Activated CD4-positive, alpha-beta T cell treated with anti-CD3 and anti-CD28 coated beads for 1 hour (primary cell): ENCODE measurements around the gene SHC4.
"Not testable (repeated sequence)": the region's sequence is repeated elsewhere in the genome, so short reads cannot be mapped to it uniquely, and the experiment has no call there.

Experiments
- DNase-seq: peaks from one replicate; pipeline ENCODE4 v3.0.0-alpha.2; 2020

The SHC4 gene

GRCh38 chr15:48916721-48917120 is 47.0 kb downstream of the SHC4 start:
- DNase-seq, result no peak

GRCh38 chr15:48915861-48916260 is 47.9 kb downstream of the SHC4 start:
- no peak for DNase-seq

GRCh38 chr15:48914717-48915116 is 49.0 kb downstream of the SHC4 start:
- DNase-seq, result no peak

- no peak for DNase-seq
These were observed 50.6 kb downstream of the SHC4 start for GRCh38 chr15:48913141-48913540.

- DNase-seq, result not testable (repeated sequence)
These were observed 53.2 kb downstream of the SHC4 start for GRCh38 chr15:48910554-48910953.

GRCh38 chr15:48909313-48909712 is 54.4 kb downstream of the SHC4 start:
- DNase-seq, result not testable (repeated sequence)

- no peak for DNase-seq
These were observed 57.9 kb downstream of the SHC4 start for GRCh38 chr15:48905847-48906246.

- no peak for DNase-seq
These were observed 58.5 kb downstream of the SHC4 start for GRCh38 chr15:48905216-48905615.

- no peak for DNase-seq
These were observed 59.0 kb downstream of the SHC4 start for GRCh38 chr15:48904758-48905157.

GRCh38 chr15:48899793-48900192 is 63.9 kb downstream of the SHC4 start:
- DNase-seq, result no peak

GRCh38 chr15:48898446-48898845 is 65.3 kb downstream of the SHC4 start:
- DNase-seq, result no peak

- DNase-seq, result no peak
These were observed 65.7 kb downstream of the SHC4 start for GRCh38 chr15:48898032-48898431.

GRCh38 chr15:48896869-48897814 is 66.6 kb downstream of the SHC4 start:
- no peak for DNase-seq

- DNase-seq, result no peak
These were observed 70.4 kb downstream of the SHC4 start for GRCh38 chr15:48893311-48893710.

- no peak for DNase-seq
These were observed 72.4 kb downstream of the SHC4 start for GRCh38 chr15:48891232-48891765.

GRCh38 chr15:48890375-48890972 is 73.2 kb downstream of the SHC4 start:
- DNase-seq, result no peak

GRCh38 chr15:48889925-48890324 is 73.8 kb downstream of the SHC4 start:
- DNase-seq, result no peak

GRCh38 chr15:48888836-48889235 is 74.9 kb downstream of the SHC4 start:
- no peak for DNase-seq

GRCh38 chr15:48888191-48888590 is 75.5 kb downstream of the SHC4 start:
- DNase-seq, result no peak

GRCh38 chr15:48887144-48887543 is 76.6 kb downstream of the SHC4 start:
- no peak for DNase-seq

GRCh38 chr15:48883699-48884098 is 80.0 kb downstream of the SHC4 start:
- DNase-seq, result no peak

- DNase-seq, result no peak
These were observed 83.6 kb downstream of the SHC4 start for GRCh38 chr15:48880070-48880634.
